Naive thymus-derived CD4-positive, alpha-beta T cell (primary cell): ENCODE results near the gene CAB39L. TPM values are rescaled to one million over a fixed set of nuclear protein-coding genes. Genes with fewer than 3 reads are reported as not detected.

ENCODE experiments used
- ATAC-seq: fragments of 150-1000 bp; cut with Tn5 transposase; 2 replicates; pipeline ENCODE4 v1.10.0; 2021; ENCODE audit warnings: mild to moderate bottlenecking, moderate library complexity
- CTCF ChIA-PET: fragments of 350-600 bp; sonication (Branson Sonifier 250); formaldehyde crosslinking; loops from one replicate; lab custom pipeline; 2021; ENCODE audit warnings: antibody characterized with exemption; lab: Charles Lee
- POLR2A ChIA-PET: fragments of 350-600 bp; sonication (Branson Sonifier 250); formaldehyde crosslinking; loops from one replicate; lab custom pipeline; 2021; ENCODE audit warnings: antibody characterized with exemption, inconsistent platforms; lab: Charles Lee
- DNase-seq, 9 donors: peaks; one replicate each; pipeline versions ENCODE4 v3.0.0 to v3.0.0-alpha.2; 2020 to 2022; ENCODE audit warnings: mixed read lengths in 1 of 9
- H3K27ac ChIP-seq: one replicate; pipeline ENCODE4 v1.7.0; 2013; ENCODE audit warnings: mild to moderate bottlenecking, low read depth, low read length, moderate library complexity
- H3K27me3 ChIP-seq, 2 donors: one replicate each; pipeline ENCODE4 v1.7.0; 2013; ENCODE audit warnings: low read length in 2 of 2, mild to moderate bottlenecking in 2 of 2, moderate library complexity in 2 of 2; ENCODE audit not compliant: control insufficient read depth in 2 of 2, insufficient read depth in 2 of 2
- H3K36me3 ChIP-seq, 3 experiments: 1 replicate in 2 of 3; 2 replicates in 1 of 3; pipeline ENCODE4 v1.7.0; 2013; ENCODE audit warnings: low read length in 3 of 3, mild to moderate bottlenecking in 3 of 3, moderate library complexity in 1 of 3; ENCODE audit not compliant: insufficient read depth in 3 of 3, control insufficient read depth in 2 of 3
- H3K4me1 ChIP-seq, 2 donors: one replicate each; pipeline ENCODE4 v1.7.0; 2013; ENCODE audit warnings: low read length in 2 of 2, mild to moderate bottlenecking in 2 of 2, moderate library complexity in 1 of 2; ENCODE audit not compliant: control insufficient read depth in 2 of 2, insufficient read depth in 2 of 2
- H3K4me3 ChIP-seq: 2 replicates; pipeline ENCODE4 v1.7.0; 2013; ENCODE audit warnings: mild to moderate bottlenecking, low read length
- H3K9me3 ChIP-seq, 3 experiments: 1 replicate in 2 of 3; 2 replicates in 1 of 3; pipeline ENCODE4 v1.7.0; 2013; ENCODE audit warnings: low read length in 3 of 3; ENCODE audit not compliant: control insufficient read depth in 2 of 3
- H3K27ac Mint-ChIP-seq, 9 donors: one replicate each; pipeline ENCODE4 v1.8.0; 2020 to 2022; ENCODE audit warnings: mixed read lengths in 9 of 9, mild to moderate bottlenecking in 8 of 9, moderate library complexity in 5 of 9, inconsistent platforms in 2 of 9
- H3K27me3 Mint-ChIP-seq, 5 donors: one replicate each; pipeline ENCODE4 v1.8.0; 2021 to 2022; ENCODE audit warnings: mixed read lengths in 5 of 5, mild to moderate bottlenecking in 1 of 5
- H3K36me3 Mint-ChIP-seq, 5 donors: one replicate each; pipeline ENCODE4 v1.8.0; 2020 to 2022; ENCODE audit warnings: mixed read lengths in 5 of 5, mild to moderate bottlenecking in 3 of 5, inconsistent platforms in 1 of 5
- H3K4me1 Mint-ChIP-seq, 7 donors: one replicate each; pipeline ENCODE4 v1.8.0; 2020 to 2022; ENCODE audit warnings: mixed read lengths in 7 of 7, mild to moderate bottlenecking in 3 of 7, inconsistent platforms in 1 of 7
- H3K4me3 Mint-ChIP-seq, 10 donors: one replicate each; pipeline ENCODE4 v1.8.0; 2020 to 2022; ENCODE audit warnings: mild to moderate bottlenecking in 10 of 10, mixed read lengths in 10 of 10, moderate library complexity in 6 of 10, inconsistent platforms in 2 of 10
- H3K9me3 Mint-ChIP-seq, 11 donors: one replicate each; pipeline ENCODE4 v1.8.0; 2020 to 2022; ENCODE audit warnings: mixed read lengths in 11 of 11, mild to moderate bottlenecking in 4 of 11, inconsistent platforms in 1 of 11, moderate library complexity in 1 of 11
- intact Hi-C, 2 donors: fragments of 100-400 bp; cut with micrococcal nuclease; formaldehyde crosslinking; loops; one replicate each; pipeline ENCODE4 v1.15.1; 2023
- polyA plus RNA-seq, 2 donors: library from polyadenylated mRNA; unstranded; fragments of 300-500 nt; fragmentation: Illumina TruSeq; gene quantifications; one replicate each; pipeline ENCODE4 v1.2.3, GENCODE V29; 2021
- total RNA-seq, 6 experiments: library from RNA in 5 of 6; stranded (reverse) in 5 of 6; gene quantifications; 1 replicate in 5 of 6; 2 replicates in 1 of 6; pipeline ENCODE4 v1.2.3 and lab custom pipeline; 2021 to 2026

Gene CAB39L
- total and polyA plus RNA-seq, 7 experiments from 2014 or later, result 2.9 to 5.9 (median 4.6) TPM

DNA sequence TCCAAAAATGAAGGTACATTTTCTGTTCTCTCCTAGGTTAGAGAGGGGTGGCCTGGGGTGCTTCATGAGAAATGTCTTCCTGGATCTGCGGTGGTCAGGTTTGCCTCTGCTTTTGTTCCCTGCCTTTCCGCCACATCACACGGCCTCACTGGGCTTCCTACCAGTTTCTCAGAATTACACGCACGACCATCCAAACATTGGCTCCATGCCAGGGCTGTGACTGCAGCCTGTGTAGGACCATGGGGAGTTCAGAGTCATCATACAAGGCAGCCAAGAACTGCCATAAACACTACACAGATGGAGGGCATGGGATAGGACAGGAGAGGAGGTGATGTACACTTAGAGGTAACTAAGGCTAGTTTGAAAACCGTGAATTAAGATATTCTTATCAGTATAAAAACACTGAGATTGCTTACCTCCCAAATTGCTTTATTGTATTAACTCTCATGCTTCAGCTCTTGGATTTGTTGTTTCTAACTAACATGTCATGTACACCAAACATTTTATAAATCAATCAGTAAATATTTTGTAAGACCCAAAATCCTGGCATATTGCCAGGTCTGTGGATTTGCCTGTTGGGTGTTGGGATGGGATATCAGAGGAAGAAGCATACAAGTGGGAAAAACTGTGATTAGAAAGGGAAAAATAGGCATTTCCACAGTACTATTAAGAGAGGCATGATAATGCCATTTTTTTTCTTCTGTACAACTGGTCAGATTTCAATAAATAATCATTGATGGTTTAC is 150.9 kb downstream of the CAB39L start:
- DNase-seq (no peak), ATAC-seq (no peak)
- no peaks in the 10 kb centered on the region for H3K4me1 ChIP-seq
- no peak overlapping the region for H3K4me3 ChIP-seq
- no peaks in the 10 kb centered on the region for H3K27me3 ChIP-seq
- H3K27ac ChIP-seq, result no peak overlapping the region
- Mint-ChIP-seq H3K4me3 (no peak overlapping the region), H3K27me3 (no peaks in the 10 kb centered on the region), H3K36me3 (peaks cover 2 to 25% (median 3%) of the 10 kb centered on the region in 5 donors), H3K27ac (peak overlapping the region in 3 of 9 donors; percentile 67 to 88 (median 69)), H3K4me1 (peaks cover 0 to 8% (median 5%) of the 10 kb centered on the region in 7 donors), H3K9me3 (no peaks in the 10 kb centered on the region)
- CTCF ChIA-PET, result no interaction called here
- intact Hi-C loops, result no loop called here
- H3K9me3 ChIP-seq, result no peaks in the 10 kb centered on the region
- H3K36me3 ChIP-seq, result no peaks in the 10 kb centered on the region
- POLR2A ChIA-PET, result no interaction called here

DNA sequence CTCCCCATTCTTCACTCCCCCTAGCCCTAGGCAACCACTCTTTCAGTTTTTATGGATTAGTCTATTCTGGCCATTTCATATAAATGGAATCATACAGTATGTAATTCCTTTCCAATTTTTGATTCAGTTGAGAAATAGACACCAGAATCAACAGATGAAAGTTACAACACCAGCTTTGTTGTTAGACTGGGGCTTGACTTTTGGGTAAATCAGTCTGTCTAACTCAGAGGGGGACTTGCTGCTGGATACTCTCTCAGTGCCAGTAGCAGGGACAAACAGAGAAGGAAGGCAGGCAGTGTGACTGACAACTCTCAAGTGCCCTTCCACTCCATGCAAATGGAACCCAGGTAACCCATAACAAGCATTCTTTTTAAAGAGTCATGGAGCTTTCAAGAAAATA is 155.4 kb downstream of the CAB39L start:
- Histone ChIP-seq H3K9me3 (no peaks in the 10 kb centered on the region), H3K27ac (no peak overlapping the region), H3K36me3 (peaks cover 0 to 4% (median 0%) of the 10 kb centered on the region in 3 experiments), H3K4me3 (no peak overlapping the region), H3K27me3 (no peaks in the 10 kb centered on the region), H3K4me1 (no peaks in the 10 kb centered on the region)
- no peak for ATAC-seq
- Mint-ChIP-seq H3K27ac (no peak overlapping the region), H3K27me3 (no peaks in the 10 kb centered on the region), H3K4me3 (no peak overlapping the region), H3K36me3 (peaks cover 0 to 30% (median 19%) of the 10 kb centered on the region in 5 donors), H3K9me3 (no peaks in the 10 kb centered on the region), H3K4me1 (peaks cover 0 to 8% (median 5%) of the 10 kb centered on the region in 7 donors)
- POLR2A ChIA-PET, result interaction anchor here (0.5 kb wide), 1 partner anchor 192 kb away, joined by 4 read pairs; no protein-coding TSS in a partner anchor
- DNase-seq, result no peak
- CTCF ChIA-PET, result interaction anchor here (0.7 to 1.3 kb wide), 2 partner anchors 7 to 48 kb away, joined by 3 read pairs; no protein-coding TSS in a partner anchor
- intact Hi-C loops, result no loop called here

DNA sequence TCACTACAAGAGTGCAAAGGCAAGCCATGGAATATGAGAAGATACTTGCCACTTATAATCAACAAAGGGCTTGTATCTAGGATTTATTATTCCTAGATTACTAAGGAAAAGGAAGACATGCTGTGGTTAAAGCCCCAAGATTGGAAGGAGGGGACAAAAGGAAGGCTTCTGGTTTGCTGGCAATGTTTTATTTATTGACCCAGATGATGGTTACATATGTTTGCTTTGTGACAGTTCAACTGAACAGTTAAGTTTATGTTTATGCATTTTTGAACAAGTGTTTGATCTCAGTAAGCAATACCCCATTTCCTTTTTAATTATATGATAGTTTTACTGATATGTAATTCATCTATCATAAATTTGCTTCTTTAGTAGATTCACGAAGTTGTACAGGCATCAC is 155.9 kb downstream of the CAB39L start:
- Mint-ChIP-seq H3K36me3 (peaks cover 0 to 30% (median 22%) of the 10 kb centered on the region in 5 donors), H3K4me1 (peaks cover 0 to 8% (median 5%) of the 10 kb centered on the region in 7 donors), H3K27me3 (no peaks in the 10 kb centered on the region), H3K9me3 (no peaks in the 10 kb centered on the region), H3K4me3 (no peak overlapping the region), H3K27ac (no peak overlapping the region)
- peaks cover 0 to 4% (median 0%) of the 10 kb centered on the region in 3 experiments for H3K36me3 ChIP-seq
- no peak overlapping the region for H3K27ac ChIP-seq
- CTCF ChIA-PET, result no interaction called here
- no peaks in the 10 kb centered on the region for H3K4me1 ChIP-seq
- intact Hi-C loops, result no loop called here
- H3K27me3 ChIP-seq, result no peaks in the 10 kb centered on the region
- H3K4me3 ChIP-seq, result no peak overlapping the region
- DNase-seq (no peak), ATAC-seq (no peak)
- POLR2A ChIA-PET, result interaction anchor here (0.5 kb wide), 1 partner anchor 193 kb away, joined by 4 read pairs; no protein-coding TSS in a partner anchor
- H3K9me3 ChIP-seq, result no peaks in the 10 kb centered on the region

DNA sequence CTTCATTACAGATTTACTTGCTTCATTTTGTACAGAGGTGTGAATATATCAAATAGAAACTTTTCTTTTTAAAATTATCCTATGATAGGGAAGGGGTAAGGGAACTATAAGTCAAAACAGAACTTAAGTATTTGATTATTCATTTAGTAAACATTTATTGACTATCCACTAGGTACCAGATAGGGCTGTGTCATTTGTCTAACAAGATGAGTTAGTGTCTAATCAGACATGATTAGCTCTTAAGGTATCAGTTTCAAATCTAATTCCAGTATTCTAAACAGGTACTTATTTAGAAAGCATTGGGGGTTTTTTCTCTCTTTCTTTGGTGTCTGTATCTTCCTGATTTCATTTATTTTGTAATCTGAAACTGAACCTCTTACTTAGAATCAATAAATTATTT is 164.0 kb downstream of the CAB39L start:
- Mint-ChIP-seq H3K27me3 (no peaks in the 10 kb centered on the region), H3K27ac (no peak overlapping the region), H3K36me3 (peaks cover 1 to 36% (median 22%) of the 10 kb centered on the region in 5 donors), H3K4me3 (no peak overlapping the region), H3K4me1 (no peaks in the 10 kb centered on the region), H3K9me3 (no peaks in the 10 kb centered on the region)
- CTCF ChIA-PET, result interaction anchor here (1.2 to 4.6 kb wide), 5 partner anchors 29 to 181 kb away, joined by 3 to 24 read pairs (median 8); partner anchors contain the start of gene CDADC1
- DNase-seq (no peak), ATAC-seq (no peak)
- Histone ChIP-seq H3K27ac (no peak overlapping the region), H3K9me3 (no peaks in the 10 kb centered on the region), H3K36me3 (peaks cover 0 to 13% (median 0%) of the 10 kb centered on the region in 3 experiments), H3K27me3 (no peaks in the 10 kb centered on the region), H3K4me3 (no peak overlapping the region), H3K4me1 (no peaks in the 10 kb centered on the region)
- POLR2A ChIA-PET, result no interaction called here
- intact Hi-C loops, result loop anchor here in 1 of 2 donors (2.0 to 5.0 kb wide), 2 partner anchors 181 to 683 kb away; no protein-coding TSS in a partner anchor

DNA sequence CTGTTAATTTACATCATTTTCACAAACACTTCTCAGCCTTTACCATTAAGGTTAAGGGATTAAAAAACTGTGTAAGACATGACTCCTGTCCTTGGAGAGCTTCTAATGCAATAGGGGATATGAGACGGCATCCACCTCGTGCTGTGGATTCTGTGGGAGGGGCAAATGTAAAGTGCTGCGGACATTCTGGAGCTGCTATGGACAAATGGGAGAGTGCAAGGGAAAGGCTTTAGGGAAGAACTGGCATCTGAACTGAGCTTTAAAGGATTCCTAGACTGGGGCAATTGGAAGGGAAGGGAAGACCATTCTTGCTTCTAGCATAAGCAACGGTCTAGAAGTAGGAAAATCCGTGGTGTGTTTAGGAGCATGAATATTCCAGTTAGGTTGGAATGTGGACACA is 164.8 kb downstream of the CAB39L start:
- Histone ChIP-seq H3K27me3 (no peaks in the 10 kb centered on the region), H3K4me3 (no peak overlapping the region), H3K9me3 (no peaks in the 10 kb centered on the region), H3K4me1 (no peaks in the 10 kb centered on the region), H3K36me3 (peaks cover 0 to 13% (median 0%) of the 10 kb centered on the region in 3 experiments), H3K27ac (no peak overlapping the region)
- ChIA-PET POLR2A (no interaction called here), CTCF (interaction anchor here (0.7 to 4.6 kb wide), 4 partner anchors 31 to 434 kb away, joined by 3 to 24 read pairs (median 7); partner anchors contain the start of gene CDADC1)
- no peak overlapping the region for H3K4me3 Mint-ChIP-seq
- H3K4me1 Mint-ChIP-seq, result no peaks in the 10 kb centered on the region
- no peak for ATAC-seq
- no peaks in the 10 kb centered on the region for H3K9me3 Mint-ChIP-seq
- H3K27me3 Mint-ChIP-seq, result no peaks in the 10 kb centered on the region
- H3K27ac Mint-ChIP-seq, result peak overlapping the region in 1 of 9 donors; percentile 3
- H3K36me3 Mint-ChIP-seq, result peaks cover 1 to 40% (median 17%) of the 10 kb centered on the region in 5 donors
- DNase-seq, result no peak
- intact Hi-C loops, result no loop called here

DNA sequence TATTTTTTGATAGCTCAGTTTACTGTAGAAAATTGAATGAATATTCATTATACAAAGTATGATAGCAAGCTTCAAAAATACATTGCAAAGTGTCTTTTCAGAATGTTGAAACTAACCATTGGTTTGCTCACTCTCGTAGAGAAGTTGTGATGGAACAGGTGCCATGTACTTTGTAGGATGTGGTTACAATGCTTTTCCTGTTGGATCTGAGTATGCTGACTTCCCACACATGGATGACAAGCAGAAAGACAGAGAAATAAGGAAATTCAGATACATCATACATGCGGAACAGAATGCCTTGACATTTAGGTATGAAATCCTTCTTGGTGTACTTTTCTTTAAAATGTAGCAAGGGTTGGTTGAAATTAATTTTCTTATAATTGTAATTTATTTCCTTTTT is 165.7 kb downstream of the CAB39L start:
- no peaks in the 10 kb centered on the region for H3K27me3 Mint-ChIP-seq
- H3K27me3 ChIP-seq, result no peaks in the 10 kb centered on the region
- H3K36me3 ChIP-seq, result peaks cover 0 to 13% (median 0%) of the 10 kb centered on the region in 3 experiments
- no peak overlapping the region for H3K27ac ChIP-seq
- H3K4me1 Mint-ChIP-seq, result no peaks in the 10 kb centered on the region
- ChIA-PET POLR2A (interaction anchor here (0.6 kb wide), 1 partner anchor 31 kb away, joined by 3 read pairs; no protein-coding TSS in a partner anchor), CTCF (interaction anchor here (1.4 kb wide), 2 partner anchors 33 to 38 kb away, joined by 4 to 6 read pairs; no protein-coding TSS in a partner anchor)
- no peak overlapping the region for H3K4me3 ChIP-seq
- no peaks in the 10 kb centered on the region for H3K4me1 ChIP-seq
- no peak overlapping the region for H3K27ac Mint-ChIP-seq
- no peaks in the 10 kb centered on the region for H3K9me3 Mint-ChIP-seq
- no peaks in the 10 kb centered on the region for H3K9me3 ChIP-seq
- H3K4me3 Mint-ChIP-seq, result no peak overlapping the region
- peaks cover 1 to 37% (median 13%) of the 10 kb centered on the region in 5 donors for H3K36me3 Mint-ChIP-seq
- no peak for DNase-seq
- ATAC-seq, result no peak
- intact Hi-C loops, result no loop called here
